WERI-Rb-1 (cell line): ENCODE data around the gene TMC5.
"Not testable (repeated sequence)": the region's sequence is repeated elsewhere in the genome, so short reads cannot be mapped to it uniquely, and the experiment has no call there.

Experiments used
- DNase-seq: peaks from one replicate; pipeline ENCODE4 v3.0.0-alpha.2; 2020
- H3K27ac ChIP-seq: fragments of 250-450 bp; sonication (Bioruptor Pico); 2 replicates; pipeline ENCODE4 v1.5.1; 2020; ENCODE audit warnings: mild to moderate bottlenecking, moderate library complexity
- H3K27me3 ChIP-seq: fragments of 250-450 bp; sonication (Bioruptor Pico); 2 replicates; pipeline ENCODE4 v1.5.1; 2021; ENCODE audit warnings: mild to moderate bottlenecking, low read depth, moderate library complexity; ENCODE audit not compliant: insufficient read depth, severe bottlenecking
- H3K36me3 ChIP-seq: fragments of 250-450 bp; sonication (Bioruptor Pico); 2 replicates; pipeline ENCODE4 v1.5.1; 2020; ENCODE audit warnings: mild to moderate bottlenecking, moderate library complexity
- H3K4me3 ChIP-seq: 2 replicates; pipeline ENCODE4 v1.5.1; 2011; ENCODE audit warnings: low read depth, mild to moderate bottlenecking, control low read depth, low read length
- H3K9me3 ChIP-seq: fragments of 250-450 bp; sonication (Bioruptor Pico); 2 replicates; pipeline ENCODE4 v1.5.1; 2021; ENCODE audit warnings: mild to moderate bottlenecking, moderate library complexity; ENCODE audit not compliant: severe bottlenecking
- CTCF ChIP-seq: IDR thresholded peaks from 2 replicates; pipeline ENCODE4 v1.5.1; 2011; ENCODE audit warnings: low read depth, mild to moderate bottlenecking, control low read depth, inconsistent platforms, low read length

Gene TMC5

GRCh38 chr16:19386525-19386924 is 31.2 kb upstream of the TMC5 start:
- Histone ChIP-seq H3K27ac (no peak overlapping the region), H3K27me3 (no peaks in the 10 kb centered on the region), H3K36me3 (no peaks in the 10 kb centered on the region), H3K9me3 (peaks cover 2% of the 10 kb centered on the region), H3K4me3 (no peak overlapping the region)
- TF ChIP-seq CTCF: no peak
- DNase-seq: no peak

GRCh38 chr16:19389246-19389645 is 28.4 kb upstream of the TMC5 start:
- H3K27ac ChIP-seq: no peak overlapping the region
- peak; percentile 77 for DNase-seq
- no peak overlapping the region for H3K4me3 ChIP-seq
- peak; percentile 79 for TF ChIP-seq CTCF
- no peaks in the 10 kb centered on the region for H3K36me3 ChIP-seq
- no peaks in the 10 kb centered on the region for H3K27me3 ChIP-seq
- H3K9me3 ChIP-seq: peaks cover 3% of the 10 kb centered on the region

GRCh38 chr16:19391185-19391776 is 26.4 kb upstream of the TMC5 start:
- not testable (repeated sequence) for H3K27ac ChIP-seq, H3K9me3 ChIP-seq, H3K36me3 ChIP-seq, DNase-seq, H3K27me3 ChIP-seq, H3K4me3 ChIP-seq

- no peak for TF ChIP-seq CTCF
- DNase-seq: no peak
These were observed 25.3 kb upstream of the TMC5 start for GRCh38 chr16:19392352-19392751.

GRCh38 chr16:19393226-19394111 is 24.2 kb upstream of the TMC5 start:
- Histone ChIP-seq H3K36me3 (no peaks in the 10 kb centered on the region), H3K27ac (peak overlapping the region; percentile 46), H3K27me3 (no peaks in the 10 kb centered on the region), H3K9me3 (peaks cover 3% of the 10 kb centered on the region), H3K4me3 (no peak overlapping the region)
- TF ChIP-seq CTCF: no peak
- peak; percentile 63 for DNase-seq

More at GRCh38 chr16:19392352-19392751, 25.3 kb upstream of the TMC5 start:
- H3K36me3 ChIP-seq: no peaks in the 10 kb centered on the region
- H3K27ac ChIP-seq: no peak overlapping the region
- peaks cover 3% of the 10 kb centered on the region for H3K9me3 ChIP-seq
- no peaks in the 10 kb centered on the region for H3K27me3 ChIP-seq
- no peak overlapping the region for H3K4me3 ChIP-seq

- not testable (repeated sequence) for H3K4me3 ChIP-seq, H3K27ac ChIP-seq, DNase-seq, H3K27me3 ChIP-seq, H3K9me3 ChIP-seq, H3K36me3 ChIP-seq
These were observed 21.9 kb upstream of the TMC5 start for GRCh38 chr16:19395646-19396267.
